CD4-positive, CD25-positive, alpha-beta regulatory T cell (primary cell): Measurements from ENCODE around the gene USP31. TPM values are rescaled to one million over a fixed set of nuclear protein-coding genes. Genes with fewer than 3 reads are reported as not detected.

ENCODE experiments used
- ATAC-seq, 2 donors: fragments of 150-1000 bp; cut with Tn5 transposase; one replicate each; pipeline ENCODE4 v1.10.0; 2021; ENCODE audit warnings: low read depth in 2 of 2, moderate number of reproducible peaks in 2 of 2, moderate library complexity in 1 of 2
- DNase-seq, 3 donors: peaks; one replicate each; pipeline versions ENCODE4 v3.0.0 to v3.0.0-alpha.2; 2012 to 2022; ENCODE audit warnings: mixed read lengths in 1 of 3
- H3K27ac ChIP-seq: one replicate; pipeline ENCODE4 v1.7.0; 2013; ENCODE audit warnings: mild to moderate bottlenecking, low read length; ENCODE audit not compliant: insufficient read depth, poor library complexity, severe bottlenecking
- H3K27me3 ChIP-seq: one replicate; pipeline ENCODE4 v1.7.0; 2013; ENCODE audit warnings: low read length; ENCODE audit not compliant: control insufficient read depth, insufficient read depth
- H3K36me3 ChIP-seq: one replicate; pipeline ENCODE4 v1.7.0; 2013; ENCODE audit warnings: mild to moderate bottlenecking, low read length, moderate library complexity; ENCODE audit not compliant: control insufficient read depth, insufficient read depth
- H3K4me1 ChIP-seq: 2 replicates; pipeline ENCODE4 v1.7.0; 2013; ENCODE audit warnings: mild to moderate bottlenecking, low read length; ENCODE audit not compliant: insufficient read depth, control insufficient read depth, poor library complexity, severe bottlenecking
- H3K4me3 ChIP-seq: one replicate; pipeline ENCODE4 v1.7.0; 2013; ENCODE audit warnings: low read depth, mild to moderate bottlenecking, low read length, moderate library complexity
- H3K9me3 ChIP-seq, 2 experiments: 1 replicate in 1 of 2; 2 replicates in 1 of 2; pipeline ENCODE4 v1.7.0; 2013; ENCODE audit warnings: low read length in 2 of 2, mild to moderate bottlenecking in 1 of 2, moderate library complexity in 1 of 2; ENCODE audit not compliant: control insufficient read depth in 2 of 2
- H3K27ac Mint-ChIP-seq, 3 donors: one replicate each; pipeline ENCODE4 v1.8.0; 2020 to 2022; ENCODE audit warnings: mild to moderate bottlenecking in 3 of 3, mixed read lengths in 3 of 3, moderate library complexity in 2 of 3
- H3K27me3 Mint-ChIP-seq: one replicate; pipeline ENCODE4 v1.8.0; 2022; ENCODE audit warnings: mild to moderate bottlenecking, mixed read lengths
- H3K36me3 Mint-ChIP-seq: one replicate; pipeline ENCODE4 v1.8.0; 2020; ENCODE audit warnings: mixed read lengths
- H3K4me1 Mint-ChIP-seq, 4 donors: one replicate each; pipeline ENCODE4 v1.8.0; 2020 to 2022; ENCODE audit warnings: mixed read lengths in 4 of 4, mild to moderate bottlenecking in 1 of 4
- H3K4me3 Mint-ChIP-seq, 4 donors: one replicate each; pipeline ENCODE4 v1.8.0; 2020 to 2022; ENCODE audit warnings: mild to moderate bottlenecking in 4 of 4, mixed read lengths in 4 of 4, moderate library complexity in 3 of 4
- H3K9me3 Mint-ChIP-seq, 7 donors: one replicate each; pipeline ENCODE4 v1.8.0; 2020 to 2022; ENCODE audit warnings: mixed read lengths in 7 of 7, mild to moderate bottlenecking in 3 of 7, moderate library complexity in 2 of 7
- polyA plus RNA-seq, 4 donors: library from polyadenylated mRNA; unstranded; fragments of 300-500 nt; fragmentation: Illumina TruSeq; gene quantifications; one replicate each; pipeline ENCODE4 v1.2.3, GENCODE V29; 2021
- total RNA-seq: library from RNA; stranded (reverse); gene quantifications from one replicate; pipeline ENCODE4 v1.2.3, GENCODE V29; 2022

USP31 gene
- total and polyA plus RNA-seq, 5 donors from 2014 or later, result 0.13 to 4.2 (median 0.40) TPM

- no peak for ATAC-seq
- H3K27me3 Mint-ChIP-seq, result peaks cover 43% of the 10 kb centered on the region
- no peak overlapping the region for H3K4me3 ChIP-seq
- no peaks in the 10 kb centered on the region for H3K36me3 Mint-ChIP-seq
- H3K4me1 ChIP-seq, result no peaks in the 10 kb centered on the region
- H3K9me3 ChIP-seq, result no peaks in the 10 kb centered on the region
- H3K27ac Mint-ChIP-seq, result no peak overlapping the region
- DNase-seq, result no peak
- no peak overlapping the region for H3K4me3 Mint-ChIP-seq
- H3K9me3 Mint-ChIP-seq, result peaks cover 0 to 5% (median 0%) of the 10 kb centered on the region in 7 donors
- no peaks in the 10 kb centered on the region for H3K4me1 Mint-ChIP-seq
- no peaks in the 10 kb centered on the region for H3K36me3 ChIP-seq
- H3K27me3 ChIP-seq, result peaks cover 30% of the 10 kb centered on the region
- H3K27ac ChIP-seq, result no peak overlapping the region
Observed at GRCh38 chr16:23172994-23173393, 23.7 kb upstream of the USP31 start.

- Mint-ChIP-seq H3K9me3 (peaks cover 0 to 5% (median 0%) of the 10 kb centered on the region in 7 donors), H3K27me3 (peaks cover 42% of the 10 kb centered on the region), H3K4me1 (no peaks in the 10 kb centered on the region), H3K27ac (no peak overlapping the region), H3K36me3 (no peaks in the 10 kb centered on the region), H3K4me3 (no peak overlapping the region)
- H3K36me3 ChIP-seq, result no peaks in the 10 kb centered on the region
- H3K27me3 ChIP-seq, result peaks cover 27% of the 10 kb centered on the region
- H3K9me3 ChIP-seq, result no peaks in the 10 kb centered on the region
- H3K27ac ChIP-seq, result no peak overlapping the region
- DNase-seq (no peak), ATAC-seq (no peak)
- H3K4me1 ChIP-seq, result no peaks in the 10 kb centered on the region
- no peak overlapping the region for H3K4me3 ChIP-seq
Observed at GRCh38 chr16:23172583-23172982, 23.3 kb upstream of the USP31 start.

- Mint-ChIP-seq H3K9me3 (no peaks in the 10 kb centered on the region), H3K27me3 (peaks cover 59% of the 10 kb centered on the region), H3K4me1 (no peaks in the 10 kb centered on the region), H3K4me3 (no peak overlapping the region), H3K36me3 (no peaks in the 10 kb centered on the region), H3K27ac (no peak overlapping the region)
- Histone ChIP-seq H3K27me3 (peaks cover 20% of the 10 kb centered on the region), H3K27ac (no peak overlapping the region), H3K4me1 (no peaks in the 10 kb centered on the region), H3K4me3 (no peak overlapping the region), H3K9me3 (no peaks in the 10 kb centered on the region), H3K36me3 (no peaks in the 10 kb centered on the region)
- DNase-seq (no peak), ATAC-seq (no peak)
Observed at GRCh38 chr16:23164736-23165135, 15.5 kb upstream of the USP31 start.

- H3K4me1 ChIP-seq, result no peaks in the 10 kb centered on the region
- no peak overlapping the region for H3K27ac Mint-ChIP-seq
- H3K9me3 Mint-ChIP-seq, result no peaks in the 10 kb centered on the region
- no peak overlapping the region for H3K4me3 ChIP-seq
- ATAC-seq, result no peak
- no peaks in the 10 kb centered on the region for H3K4me1 Mint-ChIP-seq
- H3K27me3 ChIP-seq, result peaks cover 18% of the 10 kb centered on the region
- no peaks in the 10 kb centered on the region for H3K9me3 ChIP-seq
- peaks cover 59% of the 10 kb centered on the region for H3K27me3 Mint-ChIP-seq
- no peak overlapping the region for H3K27ac ChIP-seq
- H3K36me3 ChIP-seq, result no peaks in the 10 kb centered on the region
- H3K36me3 Mint-ChIP-seq, result no peaks in the 10 kb centered on the region
- no peak overlapping the region for H3K4me3 Mint-ChIP-seq
- DNase-seq, result no peak
Observed at GRCh38 chr16:23163921-23164320, 14.7 kb upstream of the USP31 start.

- Mint-ChIP-seq H3K4me1 (peaks cover 4 to 11% (median 5%) of the 10 kb centered on the region in 4 donors), H3K27ac (no peak overlapping the region), H3K4me3 (no peak overlapping the region), H3K36me3 (no peaks in the 10 kb centered on the region), H3K9me3 (no peaks in the 10 kb centered on the region), H3K27me3 (peaks cover 53% of the 10 kb centered on the region)
- H3K27ac ChIP-seq, result no peak overlapping the region
- no peaks in the 10 kb centered on the region for H3K4me1 ChIP-seq
- ATAC-seq (no peak), DNase-seq (no peak)
- H3K4me3 ChIP-seq, result no peak overlapping the region
- H3K9me3 ChIP-seq, result no peaks in the 10 kb centered on the region
- no peaks in the 10 kb centered on the region for H3K36me3 ChIP-seq
- peaks cover 6% of the 10 kb centered on the region for H3K27me3 ChIP-seq
Observed at GRCh38 chr16:23160574-23160973, 11.3 kb upstream of the USP31 start.

- no peaks in the 10 kb centered on the region for H3K36me3 ChIP-seq
- ATAC-seq (no peak), DNase-seq (no peak)
- H3K9me3 Mint-ChIP-seq, result no peaks in the 10 kb centered on the region
- H3K27me3 Mint-ChIP-seq, result peaks cover 53% of the 10 kb centered on the region
- H3K9me3 ChIP-seq, result no peaks in the 10 kb centered on the region
- H3K4me3 Mint-ChIP-seq, result peak overlapping the region in 1 of 4 donors; percentile 23
- H3K27ac Mint-ChIP-seq, result no peak overlapping the region
- H3K27ac ChIP-seq, result no peak overlapping the region
- peaks cover 4 to 14% (median 5%) of the 10 kb centered on the region in 4 donors for H3K4me1 Mint-ChIP-seq
- no peaks in the 10 kb centered on the region for H3K36me3 Mint-ChIP-seq
- no peak overlapping the region for H3K4me3 ChIP-seq
- H3K27me3 ChIP-seq, result peaks cover 6% of the 10 kb centered on the region
- H3K4me1 ChIP-seq, result no peaks in the 10 kb centered on the region
Observed at GRCh38 chr16:23160082-23160481, 10.8 kb upstream of the USP31 start.

- peaks cover 4 to 14% (median 5%) of the 10 kb centered on the region in 4 donors for H3K4me1 Mint-ChIP-seq
- no peak overlapping the region for H3K4me3 Mint-ChIP-seq
- DNase-seq, result no peak
- peak overlapping the region in 1 of 3 donors; percentile 48 for H3K27ac Mint-ChIP-seq
- Histone ChIP-seq H3K4me1 (no peaks in the 10 kb centered on the region), H3K27ac (no peak overlapping the region), H3K27me3 (peaks cover 11% of the 10 kb centered on the region), H3K4me3 (no peak overlapping the region), H3K9me3 (no peaks in the 10 kb centered on the region), H3K36me3 (no peaks in the 10 kb centered on the region)
- no peaks in the 10 kb centered on the region for H3K36me3 Mint-ChIP-seq
- H3K9me3 Mint-ChIP-seq, result no peaks in the 10 kb centered on the region
- ATAC-seq, result no peak
- peaks cover 48% of the 10 kb centered on the region for H3K27me3 Mint-ChIP-seq
Observed at GRCh38 chr16:23158114-23158513, 8.9 kb upstream of the USP31 start.

GRCh38 chr16:23156946-23157460 lies 7.8 kb upstream of the USP31 start:
- Histone ChIP-seq H3K9me3 (no peaks in the 10 kb centered on the region), H3K27ac (no peak overlapping the region), H3K36me3 (no peaks in the 10 kb centered on the region), H3K27me3 (peaks cover 15% of the 10 kb centered on the region), H3K4me3 (no peak overlapping the region), H3K4me1 (no peaks in the 10 kb centered on the region)
- peaks cover 4 to 14% (median 5%) of the 10 kb centered on the region in 4 donors for H3K4me1 Mint-ChIP-seq
- H3K4me3 Mint-ChIP-seq, result no peak overlapping the region
- no peaks in the 10 kb centered on the region for H3K36me3 Mint-ChIP-seq
- peak overlapping the region in 1 of 3 donors; percentile 66 for H3K27ac Mint-ChIP-seq
- no peaks in the 10 kb centered on the region for H3K9me3 Mint-ChIP-seq
- H3K27me3 Mint-ChIP-seq, result peaks cover 42% of the 10 kb centered on the region
- no peak for ATAC-seq
- DNase-seq, result peak in 1 of 3 donors; percentile 38
